HG03196 (cell line): Measurements from ENCODE around the gene LAMB3.
A peak's percentile ranks its signal among the peaks of the same experiment; 100 is the strongest.

Experiments
- ATAC-seq: cut with Tn5 transposase; IDR thresholded peaks from one replicate; pipeline ENCODE4 v1.9.1; 2021; ENCODE audit not compliant: unreplicated experiment

Gene LAMB3

GRCh38 chr1:209618756-209619420 lies 33.3 kb downstream of the LAMB3 start:
- no peak for ATAC-seq

GRCh38 chr1:209618291-209618690 lies 33.9 kb downstream of the LAMB3 start:
- no peak for ATAC-seq

- ATAC-seq: no peak
These were observed 34.5 kb downstream of the LAMB3 start for GRCh38 chr1:209617755-209618154.

GRCh38 chr1:209617047-209617673 lies 35.1 kb downstream of the LAMB3 start:
- no peak for ATAC-seq

GRCh38 chr1:209616366-209617046 lies 35.7 kb downstream of the LAMB3 start:
- ATAC-seq: no peak

GRCh38 chr1:209614906-209615305 lies 37.3 kb downstream of the LAMB3 start:
- no peak for ATAC-seq

- ATAC-seq: no peak
These were observed 38.1 kb downstream of the LAMB3 start for GRCh38 chr1:209614151-209614420.

- no peak for ATAC-seq
These were observed 38.6 kb downstream of the LAMB3 start for GRCh38 chr1:209613400-209614150.

- no peak for ATAC-seq
These were observed 39.4 kb downstream of the LAMB3 start for GRCh38 chr1:209612646-209613399.

GRCh38 chr1:209611771-209612570 lies 40.3 kb downstream of the LAMB3 start:
- no peak for ATAC-seq

- no peak for ATAC-seq
These were observed 41.7 kb downstream of the LAMB3 start for GRCh38 chr1:209610631-209610905.

GRCh38 chr1:209609791-209610630 lies 42.2 kb downstream of the LAMB3 start:
- ATAC-seq: no peak

- ATAC-seq: no peak
These were observed 43.0 kb downstream of the LAMB3 start for GRCh38 chr1:209609041-209609790.

- no peak for ATAC-seq
These were observed 44.4 kb downstream of the LAMB3 start for GRCh38 chr1:209607795-209608178.

- ATAC-seq: peak; percentile 76
These were observed 45.0 kb downstream of the LAMB3 start for GRCh38 chr1:209607102-209607794.

- no peak for ATAC-seq
These were observed 48.3 kb downstream of the LAMB3 start for GRCh38 chr1:209603877-209604276.

- no peak for ATAC-seq
These were observed 50.2 kb downstream of the LAMB3 start for GRCh38 chr1:209601809-209602657.
